HTERT RPE-1 (cell line): ENCODE results near the gene KRTAP10-4.
"Not testable (repeated sequence)": the region's sequence is repeated elsewhere in the genome, so short reads cannot be mapped to it uniquely, and the experiment has no call there.

Experiments
- in situ Hi-C: fragments of 300-500 bp; cut with MboI; formaldehyde crosslinking; loops from 4 replicates; pipeline ENCODE4 v1.14.3; 2020; ENCODE audit warnings: low sequenced_read_pairs

Gene KRTAP10-4

DNA sequence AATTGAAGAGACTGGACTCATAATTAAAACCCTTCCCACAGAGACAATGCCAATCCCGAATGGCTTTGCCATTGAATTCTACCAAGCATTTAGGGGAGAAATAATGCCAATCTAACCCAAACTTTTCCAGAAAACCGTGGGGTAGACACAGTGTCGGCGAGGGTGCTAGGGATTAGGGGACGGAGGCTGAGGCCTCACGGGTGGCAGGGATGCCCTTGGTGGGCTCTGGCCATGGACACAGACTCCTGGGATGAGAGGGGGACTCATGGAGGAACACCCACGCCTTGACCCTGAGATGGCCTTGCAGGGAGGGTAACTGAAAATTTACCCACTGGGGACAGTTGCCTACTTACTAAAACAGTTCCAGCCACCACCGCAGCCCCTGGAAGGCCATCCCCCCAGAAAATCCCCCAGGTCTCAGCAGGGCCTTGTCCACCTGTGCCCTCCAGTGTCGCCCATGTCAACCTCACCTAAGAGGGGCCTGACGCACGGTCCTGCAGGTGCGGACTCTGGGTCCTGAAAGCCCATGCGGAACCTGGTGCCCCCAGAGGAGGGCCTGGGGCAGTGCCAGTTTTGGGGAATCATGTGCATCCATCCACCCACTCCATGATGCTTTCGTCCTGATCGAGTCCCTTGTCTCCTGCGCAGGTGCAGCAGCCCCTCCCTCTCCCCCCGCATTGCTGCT, 5.0 kb downstream of the KRTAP10-4 start:
- in situ Hi-C loops: no loop called here

DNA sequence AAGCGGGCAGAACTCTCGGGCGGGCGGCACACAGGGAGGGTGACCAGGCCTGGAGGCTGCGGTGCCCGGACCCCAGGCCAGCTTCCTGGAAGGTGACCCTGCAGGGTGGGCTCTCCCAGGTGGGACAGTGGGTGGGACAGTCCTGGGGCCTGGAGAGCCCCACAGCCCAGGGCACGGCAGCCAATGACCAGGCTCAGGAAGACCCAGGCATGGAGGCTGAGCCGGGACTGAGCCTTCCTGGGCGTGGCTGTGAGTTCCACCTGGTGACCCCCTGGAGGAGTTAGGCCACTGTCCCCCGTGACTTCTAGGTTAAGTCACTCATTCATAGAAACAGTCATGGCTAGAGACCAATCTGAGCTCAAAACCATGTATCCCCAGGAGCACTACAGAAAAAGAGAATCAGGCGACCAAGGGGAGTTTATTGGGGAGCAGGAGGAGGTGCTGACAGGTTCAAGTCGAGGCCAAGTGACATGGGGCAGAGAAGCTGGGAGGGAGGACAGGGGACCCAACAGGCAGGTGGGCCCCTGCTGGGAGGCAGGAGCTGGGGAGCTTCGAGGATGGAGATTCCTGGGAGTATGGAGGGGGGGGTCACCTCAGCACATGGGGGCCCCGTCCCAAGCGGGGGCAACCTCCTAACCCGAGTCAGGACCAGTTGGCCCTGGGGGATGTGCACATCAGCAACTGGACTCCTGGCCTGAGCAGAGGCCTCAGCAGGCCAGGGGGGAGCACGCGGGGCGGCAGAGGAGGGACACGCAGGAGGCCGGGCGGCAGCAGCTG, 5.7 kb downstream of the KRTAP10-4 start:
- in situ Hi-C loops: no loop called here

DNA sequence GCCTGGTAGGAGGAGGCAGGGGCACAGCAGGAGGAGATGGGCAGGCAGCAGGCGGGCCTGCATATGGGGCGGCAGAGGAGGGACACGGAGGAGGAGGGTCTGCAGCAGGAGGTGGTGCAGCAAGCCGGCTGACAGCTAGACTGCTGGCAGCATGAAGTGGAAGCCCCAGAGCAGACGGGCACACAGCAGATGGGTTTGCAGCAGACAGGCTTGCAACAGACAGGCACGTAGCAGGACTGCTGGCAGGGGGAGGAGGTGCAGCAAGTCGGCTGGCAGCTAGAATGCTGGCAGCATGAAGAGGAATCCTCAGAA, 6.3 kb downstream of the KRTAP10-4 start:
- in situ Hi-C loops: no loop called here

DNA sequence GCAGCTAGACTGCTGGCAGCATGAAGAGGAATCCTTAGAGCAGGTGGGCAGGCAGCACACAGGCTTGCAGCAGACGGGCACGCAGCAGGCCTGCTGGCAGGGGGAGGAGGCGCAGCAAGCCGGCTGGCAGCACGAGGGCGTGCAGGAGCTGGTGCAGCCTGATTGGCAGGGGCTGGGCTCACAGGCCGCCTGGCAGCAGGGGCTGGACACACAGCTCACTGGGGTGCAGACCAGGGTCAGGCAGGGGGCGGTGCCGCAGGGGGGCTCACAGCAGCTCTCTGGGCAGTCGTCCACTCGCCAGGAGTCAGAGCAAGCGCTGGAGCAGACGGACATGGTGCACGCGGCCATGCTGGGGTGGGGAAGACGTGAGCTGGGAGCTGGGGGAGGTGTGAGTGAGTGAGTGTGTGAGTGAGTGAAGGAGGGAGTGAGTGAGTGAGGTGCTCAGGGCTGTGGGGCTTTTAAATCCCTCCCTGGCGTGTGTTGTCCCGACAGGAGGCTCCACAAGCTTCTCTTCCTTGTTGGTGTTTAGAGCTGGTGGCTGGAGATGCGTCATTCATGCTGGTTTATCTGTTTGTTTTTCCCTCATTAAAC, 6.8 kb downstream of the KRTAP10-4 start, which contains the start of gene KRTAP10-5:
Gene KRTAP10-5, minus strand, starts transcription at position 374 of the 591 bp plus-strand sequence. Its CDS starts 26 bp downstream, at position 348.
- in situ Hi-C loops: not testable (repeated sequence)

- in situ Hi-C loops: no loop called here
Measured at GRCh38 chr21:44581158-44581557, 7.6 kb downstream of the KRTAP10-4 start.

DNA sequence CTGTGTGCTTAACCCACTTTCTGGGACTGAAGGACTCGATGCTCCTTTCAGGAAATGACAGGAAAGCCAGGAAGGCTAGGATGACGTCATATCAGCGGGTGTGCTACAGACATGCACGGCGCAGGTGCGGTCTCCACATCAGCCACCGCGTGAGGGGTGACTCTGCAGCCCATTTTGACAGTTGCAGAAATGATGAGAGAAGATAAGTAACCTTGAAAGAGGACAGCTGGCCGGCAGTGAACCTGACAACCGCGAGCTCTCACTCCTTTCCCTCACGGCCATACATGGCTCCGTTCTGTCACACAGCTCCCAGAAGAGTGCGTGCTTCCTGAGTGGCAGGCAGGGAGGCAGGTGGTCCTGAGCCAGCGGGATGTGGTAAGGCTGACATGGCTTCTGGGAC, 8.5 kb downstream of the KRTAP10-4 start:
- in situ Hi-C loops: no loop called here

DNA sequence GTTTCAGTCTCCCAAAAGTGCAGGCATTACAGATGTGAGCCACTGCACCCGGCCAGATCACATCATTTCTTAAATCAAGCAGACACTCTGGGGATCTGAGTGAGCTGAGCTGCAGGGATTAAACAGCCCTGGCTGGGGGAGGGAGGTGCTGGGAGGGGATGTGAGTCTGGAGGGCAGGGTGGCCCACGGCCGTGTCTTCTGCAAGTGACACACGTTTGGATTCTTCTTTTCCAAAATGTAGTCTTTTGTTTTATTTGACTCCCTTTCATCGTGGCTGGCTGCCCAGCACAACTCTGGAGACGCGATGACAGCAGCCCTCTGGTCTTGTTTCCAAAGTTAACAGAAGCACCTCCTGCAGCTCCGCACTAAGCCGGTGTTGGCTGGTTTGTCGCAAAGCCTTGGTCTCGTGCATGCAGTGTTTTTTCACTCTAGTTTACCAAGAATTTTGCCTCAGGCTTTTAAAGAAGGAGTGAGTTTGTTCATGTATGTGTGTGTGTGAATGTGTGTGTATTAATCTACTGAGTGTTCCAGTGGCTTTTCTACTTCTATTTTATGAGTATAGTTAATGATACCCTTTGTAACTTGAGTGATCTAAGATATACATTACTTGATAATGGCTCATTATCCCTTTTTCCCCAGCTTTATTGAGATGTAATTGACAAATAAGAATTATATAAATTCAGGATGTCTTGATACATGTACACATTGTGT, 9.7 kb downstream of the KRTAP10-4 start:
- in situ Hi-C loops: no loop called here

DNA sequence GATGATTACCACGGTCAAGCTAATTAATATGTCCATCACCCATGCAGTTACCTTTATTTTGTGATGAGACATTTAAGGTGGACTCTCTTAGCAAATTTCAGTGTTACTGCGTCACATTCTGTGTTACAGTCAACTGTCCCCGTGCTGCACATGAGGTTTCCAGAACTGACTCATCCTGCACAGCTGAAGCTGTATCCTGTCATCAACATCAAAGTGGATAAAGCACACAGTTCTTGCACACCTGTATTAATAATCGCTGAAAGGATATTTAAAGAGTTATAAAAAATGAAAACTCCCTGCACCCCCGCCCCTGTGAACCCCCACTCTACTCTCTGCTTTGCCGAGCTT, 10.2 kb downstream of the KRTAP10-4 start:
- in situ Hi-C loops: no loop called here

- in situ Hi-C loops: no loop called here
Measured at GRCh38 chr21:44585892-44586291, 12.4 kb downstream of the KRTAP10-4 start.

DNA sequence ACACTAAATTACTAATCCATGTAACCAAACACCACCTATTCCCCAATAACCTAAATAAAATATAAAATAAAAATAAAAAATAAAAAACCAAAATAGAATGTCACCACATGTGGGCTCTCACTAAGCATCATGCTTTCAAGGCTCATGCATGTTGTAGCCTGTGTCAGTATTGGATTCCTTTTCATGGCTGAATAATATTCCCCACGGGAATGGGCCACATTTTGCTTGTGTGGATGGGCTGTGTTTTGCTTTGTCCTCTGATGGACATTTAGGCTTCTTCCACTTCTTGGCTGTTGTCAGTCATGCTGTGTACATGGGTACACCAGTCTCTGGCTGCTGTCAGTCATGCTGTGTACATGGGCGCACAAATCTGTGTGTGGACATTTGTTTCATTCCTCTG, 15.6 kb downstream of the KRTAP10-4 start:
- in situ Hi-C loops: no loop called here

GRCh38 chr21:44589586-44590305, 16.2 kb downstream of the KRTAP10-4 start:
- in situ Hi-C loops: no loop called here

GRCh38 chr21:44590311-44590721, 16.8 kb downstream of the KRTAP10-4 start:
- in situ Hi-C loops: no loop called here

GRCh38 chr21:44590897-44591800, 17.6 kb downstream of the KRTAP10-4 start:
- in situ Hi-C loops: not testable (repeated sequence)

DNA sequence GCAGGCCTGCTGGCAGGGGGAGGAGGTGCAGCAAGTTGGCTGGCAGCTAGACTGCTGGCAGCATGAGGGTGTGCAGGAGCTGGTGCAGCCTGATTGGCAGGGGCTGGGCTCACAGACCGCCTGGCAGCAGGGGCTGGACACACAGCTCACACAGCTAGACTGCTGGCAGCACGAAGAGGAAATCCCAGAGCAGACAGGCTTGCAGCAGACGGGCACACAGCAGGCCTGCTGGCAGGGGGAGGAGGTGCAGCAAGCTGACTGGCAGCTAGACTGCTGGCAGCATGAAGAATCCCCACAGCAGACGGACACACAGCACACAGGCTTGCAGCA, 18.2 kb downstream of the KRTAP10-4 start:
- in situ Hi-C loops: not testable (repeated sequence)

DNA sequence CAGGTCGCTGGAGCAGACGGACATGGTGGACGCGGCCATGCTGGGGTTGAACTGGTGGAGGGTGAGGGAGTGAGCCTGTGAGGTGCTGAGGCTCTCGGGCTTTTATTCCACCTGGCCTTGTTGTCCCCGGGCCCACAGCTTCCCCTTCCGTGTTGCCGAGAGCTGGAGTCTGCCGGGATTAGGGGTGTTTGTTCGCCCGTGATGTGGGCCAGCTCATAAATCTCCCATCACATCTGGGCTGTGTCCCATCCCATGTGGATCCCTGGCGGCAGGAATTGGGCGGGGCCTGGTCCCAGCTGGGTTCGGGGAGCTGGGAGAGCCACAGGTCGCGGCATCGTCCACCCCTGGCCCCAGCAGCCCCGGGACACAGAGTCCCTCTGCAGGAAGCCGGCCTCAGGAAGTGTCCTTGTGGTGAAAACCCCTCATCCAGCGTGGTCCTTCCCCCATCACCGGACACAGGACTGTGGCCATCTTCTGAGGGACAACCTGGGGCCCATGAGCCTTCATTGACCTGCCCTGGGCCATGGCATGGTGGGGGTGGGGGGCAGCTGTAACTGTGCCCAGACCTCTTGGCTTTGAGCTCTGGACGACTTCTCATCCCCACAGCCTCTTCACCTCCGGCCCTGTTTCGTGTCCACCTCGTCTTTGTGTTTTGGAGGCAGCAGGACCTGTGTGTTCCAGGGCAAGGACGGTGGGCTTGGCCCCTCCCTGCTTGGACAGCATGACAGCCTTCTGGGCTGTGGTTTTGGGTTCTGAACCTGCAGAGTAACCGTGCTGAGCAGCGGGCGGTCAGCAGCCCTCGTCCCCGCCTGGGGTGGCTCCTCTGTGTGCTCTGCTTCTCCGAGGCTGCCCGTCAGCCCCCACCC, 19.1 kb downstream of the KRTAP10-4 start, which contains the start of gene KRTAP10-6:
Gene KRTAP10-6, minus strand, starts transcription at position 60 of the 866 bp plus-strand sequence. Its CDS starts 21 bp downstream, at position 39.
- in situ Hi-C loops: no loop called here

GRCh38 chr21:44593598-44594405, 20.3 kb downstream of the KRTAP10-4 start:
- in situ Hi-C loops: no loop called here

DNA sequence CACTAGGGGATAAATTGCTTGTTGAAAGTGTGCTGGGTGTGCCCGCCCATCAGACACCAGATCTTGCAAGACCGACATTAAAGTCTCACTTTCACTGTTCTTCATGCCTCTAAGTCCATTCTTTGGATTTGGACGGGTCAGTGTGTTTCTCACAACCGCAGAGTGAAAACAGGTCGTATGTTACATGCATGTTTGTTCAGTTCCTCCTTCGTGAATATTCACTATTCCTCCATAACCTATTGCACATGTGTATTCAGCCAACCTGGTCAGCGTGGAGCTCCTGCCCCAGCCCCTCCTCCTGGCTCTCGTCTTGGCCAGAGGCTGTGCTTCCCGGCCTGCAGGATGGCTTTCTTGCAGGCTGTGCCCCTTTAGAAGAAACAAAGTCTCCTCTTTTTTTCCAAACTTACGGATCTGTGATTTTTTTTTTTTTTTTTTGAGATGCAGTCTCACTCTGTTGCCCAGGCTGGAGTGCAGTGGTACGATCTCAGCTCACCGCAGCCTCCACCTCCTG, 20.9 kb downstream of the KRTAP10-4 start:
- in situ Hi-C loops: no loop called here

GRCh38 chr21:44595524-44595923, 22.0 kb downstream of the KRTAP10-4 start:
- in situ Hi-C loops: no loop called here
